Ovary (tissue), 9 donors: Measurements from ENCODE around the gene BORCS5. TPM values are rescaled to one million over a fixed set of nuclear protein-coding genes. Genes with fewer than 3 reads are reported as not detected.

Experiments used
- DNase-seq, 5 donors: peaks; one replicate each; pipeline ENCODE4 v3.0.0-alpha.2; 2019 to 2020
- H3K27ac ChIP-seq, 2 donors: fragments of 200-600 bp; one replicate each; pipeline versions ENCODE4 v1.5.1 to v1.8.0; 2019 to 2022
- H3K27me3 ChIP-seq: fragments of 200-600 bp; one replicate; pipeline ENCODE4 v1.8.0; 2022
- H3K36me3 ChIP-seq: fragments of 200-600 bp; sonication (generic); one replicate; pipeline ENCODE4 v1.5.1; 2019
- H3K4me1 ChIP-seq: one replicate; pipeline ENCODE4 v1.8.1; 2013; ENCODE audit warnings: mild to moderate bottlenecking, moderate library complexity; ENCODE audit not compliant: insufficient read depth
- H3K4me3 ChIP-seq: fragments of 200-600 bp; sonication (generic); one replicate; pipeline ENCODE4 v1.5.1; 2017
- H3K9me3 ChIP-seq, 2 donors: fragments of 200-600 bp in 1 of 2; sonication (generic) in 1 of 2; one replicate each; pipeline versions ENCODE4 v1.5.1 to v1.8.1; 2013 to 2019; ENCODE audit warnings: mild to moderate bottlenecking in 1 of 2, moderate library complexity in 1 of 2
- EP300 ChIP-seq: sonication (generic); formaldehyde crosslinking; IDR thresholded peaks from one replicate; pipeline ENCODE4 v1.6.1; 2017; ENCODE audit warnings: antibody characterized with exemption
- POLR2A ChIP-seq: fragments of 450-650 bp; IDR thresholded peaks from one replicate; pipeline ENCODE4 v1.6.1; 2017; ENCODE audit warnings: antibody characterized with exemption, mild to moderate bottlenecking, moderate library complexity
- WGBS, 3 donors: extraction: QIAGEN DNeasy Blood & Tissue Kit in 1 of 3; methylation state at CpG; one replicate each; pipeline versions ENCODE4 v1.1.5 to v1.1.7; 2013 to 2017; 5-methylcytosine and 5-hydroxymethylcytosine counted together
- intact Hi-C, 4 donors: fragments of 100-400 bp; cut with DNase I; formaldehyde crosslinking; loops; one replicate each; pipeline versions ENCODE4 v1.11.0 to v1.15.1; 2022 to 2023
- polyA plus RNA-seq, 2 donors: library from polyadenylated mRNA; stranded (reverse); fragments of 200-250 nt in 1 of 2; fragments of 350-450 nt in 1 of 2; fragmentation: Illumina TruSeq in 1 of 2; extraction: RNeasy Lipid Tissue Mini Kit (QIAGEN cat#74804) in 1 of 2; gene quantifications; one replicate each; pipeline ENCODE4 v1.2.3, GENCODE V29; 2013 to 2014
- total RNA-seq, 7 donors: library from RNA; depleted of rRNA in 2 of 7; stranded (reverse); fragments of >200 nt in 2 of 7; fragmentation: NEBNext Ultra II Directional in 3 of 7; extraction: Animal tissue kit (Norgen Biotek cat#: 25700) in 3 of 7; gene quantifications; one replicate each; pipeline versions ENCODE4 v1.1.0 to v1.2.4, GENCODE V29; 2016 to 2023
- TF ChIP-seq, protein P1 (sequence below), 3 donors: fragments of 450-650 bp in 2 of 3; fragments of 200-600 bp in 1 of 3; IDR thresholded peaks; one replicate each; pipeline versions ENCODE4 v1.5.1 to v1.8.0; 2016 to 2022; ENCODE audit warnings: antibody characterized with exemption in 3 of 3, mild to moderate bottlenecking in 1 of 3
- donor health status: DM: no; HTN: no; CAD: no; lungs with moderate emphysema.
- donor health status: DM: no; HTN: no; CAD: no.
- donor health status: Bipolar disorder and iron deficiency.
- donor health status: DM: yes; HTN: yes; CAD: no.
- donor health status: DM: no; HTN: no; CAD: no.
- donor health status: DM: yes; HTN: yes; CAD: no.

The BORCS5 gene
- total and polyA plus RNA-seq, 9 donors = 6.2 to 20.4 (median 11.5) TPM

DNA sequence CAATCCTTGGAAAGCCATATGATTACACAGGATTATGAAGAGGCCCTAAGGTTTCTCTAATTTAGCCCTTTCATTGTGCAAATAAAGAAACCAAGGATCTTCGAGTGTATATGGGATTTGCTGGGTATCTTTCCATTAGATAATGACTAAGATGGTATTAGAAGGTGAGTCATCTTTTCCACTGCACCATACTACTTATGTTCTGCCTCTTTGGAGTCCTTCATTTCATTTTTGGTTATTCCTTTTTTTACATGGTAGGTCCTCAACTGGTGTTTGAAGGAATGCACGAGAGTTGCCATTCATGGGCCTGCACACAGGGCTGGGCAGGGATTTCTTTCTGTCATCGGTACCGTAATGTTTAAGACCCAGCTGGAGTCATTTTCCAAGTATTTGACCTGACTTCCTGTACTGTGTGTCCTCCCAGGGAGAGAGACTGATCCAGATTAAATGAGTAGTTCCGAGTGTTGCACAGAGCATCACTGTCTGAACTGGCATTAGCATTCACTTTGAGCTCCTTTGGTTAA is 85.7 kb downstream of the BORCS5 start:
- intact Hi-C loops = no loop called here

DNA sequence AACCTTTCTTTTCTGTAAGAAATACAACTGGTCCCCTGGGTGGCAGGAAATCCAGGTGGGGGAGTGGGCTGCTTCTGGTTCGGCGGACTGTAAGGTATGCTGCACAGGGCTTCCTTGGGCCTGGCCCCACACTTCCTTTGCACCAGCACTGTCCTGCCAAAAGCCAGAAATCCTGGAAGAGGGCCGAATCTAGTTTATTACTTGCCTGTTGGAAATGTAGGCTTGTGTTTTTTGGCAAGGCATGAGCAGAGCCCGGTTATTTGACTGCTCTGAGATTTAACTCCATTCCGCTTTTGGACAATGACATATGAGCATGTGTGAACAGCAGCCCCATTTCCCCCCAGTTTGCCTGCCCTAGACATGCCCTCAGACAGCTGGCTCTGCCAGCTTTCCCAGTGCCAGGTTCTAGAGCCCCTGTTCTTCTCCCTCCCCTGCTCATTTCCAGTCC is 86.6 kb downstream of the BORCS5 start:
- intact Hi-C loops = no loop called here
- DNase-seq = peak; percentile 24 to 47 (median 40)

More for the DNA sequence above, 85.7 kb downstream of the BORCS5 start:
- Histone ChIP-seq H3K4me3 (no peak overlapping the region), H3K27me3 (no peaks in the 10 kb centered on the region), H3K27ac (no peak overlapping the region), H3K36me3 (no peaks in the 10 kb centered on the region), H3K4me1 (no peaks in the 10 kb centered on the region), H3K9me3 (no peaks in the 10 kb centered on the region)
- DNase-seq = no peak
- TF ChIP-seq EP300 (no peak), POLR2A (no peak)
- TF ChIP-seq, protein P1, sequence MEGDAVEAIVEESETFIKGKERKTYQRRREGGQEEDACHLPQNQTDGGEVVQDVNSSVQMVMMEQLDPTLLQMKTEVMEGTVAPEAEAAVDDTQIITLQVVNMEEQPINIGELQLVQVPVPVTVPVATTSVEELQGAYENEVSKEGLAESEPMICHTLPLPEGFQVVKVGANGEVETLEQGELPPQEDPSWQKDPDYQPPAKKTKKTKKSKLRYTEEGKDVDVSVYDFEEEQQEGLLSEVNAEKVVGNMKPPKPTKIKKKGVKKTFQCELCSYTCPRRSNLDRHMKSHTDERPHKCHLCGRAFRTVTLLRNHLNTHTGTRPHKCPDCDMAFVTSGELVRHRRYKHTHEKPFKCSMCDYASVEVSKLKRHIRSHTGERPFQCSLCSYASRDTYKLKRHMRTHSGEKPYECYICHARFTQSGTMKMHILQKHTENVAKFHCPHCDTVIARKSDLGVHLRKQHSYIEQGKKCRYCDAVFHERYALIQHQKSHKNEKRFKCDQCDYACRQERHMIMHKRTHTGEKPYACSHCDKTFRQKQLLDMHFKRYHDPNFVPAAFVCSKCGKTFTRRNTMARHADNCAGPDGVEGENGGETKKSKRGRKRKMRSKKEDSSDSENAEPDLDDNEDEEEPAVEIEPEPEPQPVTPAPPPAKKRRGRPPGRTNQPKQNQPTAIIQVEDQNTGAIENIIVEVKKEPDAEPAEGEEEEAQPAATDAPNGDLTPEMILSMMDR (IDR thresholded peaks at IDR 0.05) = no peak
- WGBS, 3 donors = 53 to 78% (median 75%) methylated on average over 5 of the region's 5 CpGs

DNA sequence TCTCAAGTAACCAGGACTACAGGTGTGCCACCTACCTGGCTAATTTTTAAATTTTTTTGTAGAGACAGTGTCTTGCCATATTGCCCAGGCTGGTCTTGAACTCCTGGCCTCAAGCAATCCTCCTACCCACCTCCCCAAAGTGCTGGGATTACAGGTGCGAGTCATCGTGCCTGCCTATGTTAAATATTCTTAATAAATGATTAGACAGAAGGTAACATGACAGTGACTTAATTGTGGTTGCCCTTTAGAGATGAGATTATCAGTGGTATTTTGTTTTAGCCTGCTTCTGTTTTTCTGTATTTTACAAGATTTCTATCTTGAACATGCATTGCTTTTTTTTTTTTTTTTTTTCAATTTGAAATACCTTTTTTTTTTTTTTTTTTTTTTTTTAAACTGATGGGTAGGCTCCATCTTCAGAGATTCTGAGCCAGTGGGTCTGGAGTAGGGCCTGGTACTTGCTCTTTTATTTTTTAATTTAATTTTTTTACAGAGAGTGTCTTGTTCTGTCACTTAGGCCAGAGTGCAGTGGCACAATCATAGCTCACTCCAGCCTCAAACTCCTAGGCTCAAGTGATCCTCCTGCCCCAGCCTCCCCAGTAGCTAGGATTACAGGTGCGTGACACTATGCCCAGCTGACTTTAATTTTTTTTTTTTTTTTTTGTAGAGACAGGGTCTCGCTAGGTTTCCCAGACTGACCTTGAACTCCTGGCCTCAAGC is 88.4 kb downstream of the BORCS5 start:
- TF ChIP-seq, protein P1 (IDR thresholded peaks at IDR 0.05) = no peak
- no peak for TF ChIP-seq EP300
- no peak for TF ChIP-seq POLR2A
- H3K36me3 ChIP-seq = no peaks in the 10 kb centered on the region
- H3K4me3 ChIP-seq = no peak overlapping the region
- DNase-seq = no peak
- intact Hi-C loops = no loop called here
- H3K27ac ChIP-seq = no peak overlapping the region
- H3K4me1 ChIP-seq = no peaks in the 10 kb centered on the region
- no peaks in the 10 kb centered on the region for H3K9me3 ChIP-seq
- H3K27me3 ChIP-seq = no peaks in the 10 kb centered on the region
- 89 to 94% (median 92%) methylated on average over 4 of the region's 4 CpGs for WGBS, 3 donors

More for the DNA sequence above, 86.6 kb downstream of the BORCS5 start:
- Histone ChIP-seq H3K27me3 (no peaks in the 10 kb centered on the region), H3K4me3 (no peak overlapping the region), H3K4me1 (no peaks in the 10 kb centered on the region), H3K27ac (peak overlapping the region in 1 of 2 donors; percentile 5), H3K36me3 (no peaks in the 10 kb centered on the region), H3K9me3 (no peaks in the 10 kb centered on the region)
- WGBS, 3 donors = 27 to 47% (median 41%) methylated on average over 5 of the region's 5 CpGs
- TF ChIP-seq POLR2A (no peak), EP300 (no peak)

DNA sequence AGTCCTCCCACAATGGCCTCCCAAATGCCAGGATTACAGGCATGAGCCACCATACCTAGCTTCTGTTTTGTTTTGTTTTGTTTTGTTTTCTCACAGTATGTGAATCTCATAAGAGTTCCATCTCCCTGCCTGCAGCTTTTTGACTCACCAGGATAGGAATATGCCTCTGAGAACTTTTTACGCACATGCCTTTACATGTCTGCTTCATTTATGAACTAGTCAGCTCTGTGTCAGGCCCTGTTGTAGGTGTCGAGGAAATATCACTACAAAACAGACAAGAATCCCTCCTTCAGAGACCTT is 89.0 kb downstream of the BORCS5 start:
- intact Hi-C loops = no loop called here
- Histone ChIP-seq H3K4me1 (no peaks in the 10 kb centered on the region), H3K9me3 (no peaks in the 10 kb centered on the region), H3K27ac (no peak overlapping the region), H3K4me3 (no peak overlapping the region), H3K36me3 (no peaks in the 10 kb centered on the region), H3K27me3 (no peaks in the 10 kb centered on the region)
- 93 to 96% (median 93%) methylated on average over 2 of the region's 2 CpGs for WGBS, 3 donors
- DNase-seq = no peak
- TF ChIP-seq EP300 = no peak
- TF ChIP-seq POLR2A = no peak
- TF ChIP-seq, protein P1 (IDR thresholded peaks at IDR 0.05) = no peak

DNA sequence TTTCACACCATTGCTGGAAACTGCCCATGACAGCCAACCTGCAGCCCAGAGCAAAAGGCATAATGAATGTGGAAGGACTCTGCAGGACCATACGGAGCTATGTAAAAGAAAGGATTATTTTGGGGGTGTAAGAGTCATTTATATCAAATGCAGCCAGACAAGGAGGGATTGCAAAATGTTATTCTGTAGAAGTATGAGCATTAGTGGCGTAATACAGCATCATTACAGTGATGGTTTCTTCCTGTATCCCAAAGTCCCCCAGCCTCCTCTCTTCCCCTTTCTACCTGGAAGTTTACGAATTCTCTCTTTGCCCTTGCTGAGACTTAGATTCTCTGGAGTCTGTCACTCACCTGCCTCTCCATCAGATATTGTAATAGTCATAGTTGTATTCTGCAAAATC is 89.9 kb downstream of the BORCS5 start:
- TF ChIP-seq EP300 (no peak), POLR2A (no peak)
- TF ChIP-seq, protein P1 (IDR thresholded peaks at IDR 0.05) = no peak
- intact Hi-C loops = no loop called here
- Histone ChIP-seq H3K36me3 (no peaks in the 10 kb centered on the region), H3K27me3 (no peaks in the 10 kb centered on the region), H3K4me1 (no peaks in the 10 kb centered on the region), H3K27ac (no peak overlapping the region), H3K9me3 (no peaks in the 10 kb centered on the region), H3K4me3 (no peak overlapping the region)
- no peak for DNase-seq
- 95 to 97% (median 95%) methylated on average over 3 of the region's 3 CpGs for WGBS, 3 donors
